ENCODE results near the gene CHST2. TPM values are rescaled to one million over a fixed set of nuclear protein-coding genes. Genes with fewer than 3 reads are reported as not detected.

CHST2 gene
- total RNA-seq, 3 donors from 2014 or later = 1.1 to 3.2 (median 1.5) TPM

DNA sequence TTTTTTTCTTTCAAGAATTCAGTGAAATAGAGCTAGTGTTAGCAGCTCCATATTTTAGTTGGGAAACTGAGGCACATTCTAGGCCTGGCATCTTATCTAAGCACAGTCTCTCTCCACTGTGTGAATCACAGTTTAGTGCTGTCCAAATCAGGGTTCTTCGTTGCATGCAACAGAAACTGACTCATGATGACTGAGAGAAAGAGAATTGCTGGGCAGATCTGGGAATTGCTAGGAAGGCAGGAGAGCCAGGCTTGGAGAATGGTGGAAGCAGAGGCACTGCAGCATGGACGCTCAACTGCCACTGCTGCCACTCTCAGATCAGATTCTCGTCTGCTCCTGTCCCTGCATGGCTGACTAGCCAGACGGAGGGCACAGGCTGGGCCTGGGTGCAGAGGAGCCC lies 40.7 kb upstream of the CHST2 start:
- no peak overlapping the region for H3K4me3 ChIP-seq
- DNase-seq (no peak), ATAC-seq (no peak)
- TF ChIP-seq, protein P1, sequence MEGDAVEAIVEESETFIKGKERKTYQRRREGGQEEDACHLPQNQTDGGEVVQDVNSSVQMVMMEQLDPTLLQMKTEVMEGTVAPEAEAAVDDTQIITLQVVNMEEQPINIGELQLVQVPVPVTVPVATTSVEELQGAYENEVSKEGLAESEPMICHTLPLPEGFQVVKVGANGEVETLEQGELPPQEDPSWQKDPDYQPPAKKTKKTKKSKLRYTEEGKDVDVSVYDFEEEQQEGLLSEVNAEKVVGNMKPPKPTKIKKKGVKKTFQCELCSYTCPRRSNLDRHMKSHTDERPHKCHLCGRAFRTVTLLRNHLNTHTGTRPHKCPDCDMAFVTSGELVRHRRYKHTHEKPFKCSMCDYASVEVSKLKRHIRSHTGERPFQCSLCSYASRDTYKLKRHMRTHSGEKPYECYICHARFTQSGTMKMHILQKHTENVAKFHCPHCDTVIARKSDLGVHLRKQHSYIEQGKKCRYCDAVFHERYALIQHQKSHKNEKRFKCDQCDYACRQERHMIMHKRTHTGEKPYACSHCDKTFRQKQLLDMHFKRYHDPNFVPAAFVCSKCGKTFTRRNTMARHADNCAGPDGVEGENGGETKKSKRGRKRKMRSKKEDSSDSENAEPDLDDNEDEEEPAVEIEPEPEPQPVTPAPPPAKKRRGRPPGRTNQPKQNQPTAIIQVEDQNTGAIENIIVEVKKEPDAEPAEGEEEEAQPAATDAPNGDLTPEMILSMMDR (IDR thresholded peaks at IDR 0.05) = no peak
- H3K36me3 ChIP-seq (ENCODE audit: low read depth) = no peaks in the 10 kb centered on the region
- no peaks in the 10 kb centered on the region for H3K9me3 ChIP-seq
- intact Hi-C loops (cut with DNase I, micrococcal nuclease) = no loop called here
- H3K4me1 ChIP-seq (ENCODE audit: low read depth) = no peaks in the 10 kb centered on the region

DNA sequence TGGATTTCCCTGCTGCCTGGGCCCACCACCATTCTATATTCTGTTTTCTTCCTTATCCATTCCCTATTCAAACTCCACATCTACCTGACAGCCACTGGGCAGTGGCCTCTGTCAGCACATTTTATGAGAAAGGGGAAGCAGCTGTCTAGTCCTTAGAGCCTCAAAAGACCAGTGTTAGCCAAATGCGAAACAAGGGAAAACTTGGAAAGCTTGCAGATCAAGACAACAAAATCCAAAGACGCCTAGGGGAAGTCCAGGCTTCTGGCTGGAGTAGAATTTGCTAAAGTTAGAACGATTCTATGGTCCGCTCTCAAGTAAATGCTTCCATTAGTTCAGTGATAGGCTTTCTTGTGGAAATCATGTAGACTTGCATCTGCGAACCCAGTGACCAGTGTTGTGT lies 39.4 kb upstream of the CHST2 start:
- H3K9me3 ChIP-seq = no peaks in the 10 kb centered on the region
- H3K4me3 ChIP-seq = no peak overlapping the region
- DNase-seq (no peak), ATAC-seq (no peak)
- TF ChIP-seq, protein P1 (IDR thresholded peaks at IDR 0.05) = no peak
- H3K36me3 ChIP-seq (ENCODE audit: low read depth) = no peaks in the 10 kb centered on the region
- intact Hi-C loops (cut with DNase I, micrococcal nuclease) = no loop called here
- H3K4me1 ChIP-seq (ENCODE audit: low read depth) = no peaks in the 10 kb centered on the region

DNA sequence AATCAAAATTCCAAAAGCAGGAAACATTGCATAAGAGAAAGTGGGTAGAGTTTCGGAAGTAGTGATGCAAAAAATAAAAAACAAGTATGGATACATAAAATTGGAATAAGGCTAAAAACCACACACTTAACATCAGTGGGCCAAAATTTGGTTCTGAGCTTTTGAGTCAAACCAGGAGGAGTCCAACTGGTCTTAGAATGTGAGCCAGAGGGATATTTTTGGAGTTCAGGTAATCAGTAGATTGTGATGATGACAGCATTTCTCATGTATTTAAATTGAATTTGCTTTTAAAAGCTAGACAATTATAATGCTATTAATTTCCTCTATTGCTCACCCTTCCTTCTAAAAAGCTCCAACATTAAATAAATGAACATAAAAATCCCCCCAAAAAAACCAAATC lies 38.2 kb upstream of the CHST2 start:
- Histone ChIP-seq H3K4me1 (ENCODE audit: low read depth) (no peaks in the 10 kb centered on the region), H3K4me3 (no peak overlapping the region), H3K9me3 (no peaks in the 10 kb centered on the region), H3K36me3 (ENCODE audit: low read depth) (no peaks in the 10 kb centered on the region)
- intact Hi-C loops (cut with DNase I, micrococcal nuclease) = no loop called here
- DNase-seq (no peak), ATAC-seq (no peak)
- TF ChIP-seq, protein P1 (IDR thresholded peaks at IDR 0.05) = no peak

DNA sequence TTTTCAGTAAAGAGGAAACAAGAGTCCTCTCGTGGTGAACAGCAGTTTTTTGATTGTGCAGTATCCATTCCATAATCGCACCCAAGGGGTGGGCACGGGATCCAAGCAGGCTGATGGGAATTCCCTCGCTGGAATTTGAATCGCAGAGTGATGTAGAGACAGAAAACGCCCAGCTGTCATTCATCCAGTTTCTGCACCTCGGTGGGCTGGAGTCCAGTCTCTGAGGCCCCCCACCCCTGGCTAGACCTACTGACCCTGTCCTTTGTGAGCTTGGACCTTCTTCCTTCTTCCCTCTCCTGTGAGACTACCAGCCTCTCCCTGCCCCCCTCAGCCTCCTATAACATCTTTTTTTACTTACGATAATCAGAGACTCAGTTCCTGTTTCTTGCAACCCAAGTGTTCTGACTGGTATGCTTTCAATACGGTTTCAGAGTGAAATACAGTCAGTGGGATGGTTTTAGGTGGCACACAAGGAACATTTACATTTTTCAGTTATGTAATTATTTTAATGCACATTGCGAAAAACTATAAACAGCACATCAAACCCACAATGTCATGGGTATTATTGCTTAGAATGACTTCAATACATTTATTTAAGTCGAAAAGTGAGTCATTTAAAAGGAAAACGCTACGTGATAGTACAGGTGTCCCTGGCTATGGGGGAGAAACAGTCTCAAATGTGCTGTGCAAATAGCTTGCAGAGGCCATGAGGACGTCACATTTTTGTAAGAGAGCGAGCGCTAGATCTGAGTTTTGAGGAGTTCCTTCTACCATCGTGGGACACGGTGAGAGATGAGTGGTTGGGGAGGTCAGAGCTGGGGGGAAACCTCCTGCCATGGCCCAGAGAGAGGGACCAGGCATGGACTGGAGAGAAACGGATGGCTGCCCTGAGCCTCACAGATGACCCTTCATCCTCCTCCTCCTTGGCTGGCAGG lies 37.5 kb upstream of the CHST2 start:
- no peaks in the 10 kb centered on the region for H3K36me3 ChIP-seq (ENCODE audit: low read depth)
- TF ChIP-seq, protein P1 (IDR thresholded peaks at IDR 0.05) = no peak
- no peaks in the 10 kb centered on the region for H3K9me3 ChIP-seq
- intact Hi-C loops (cut with DNase I, micrococcal nuclease) = no loop called here
- no peak overlapping the region for H3K4me3 ChIP-seq
- ATAC-seq (peak; percentile 40), DNase-seq (no peak)
- H3K4me1 ChIP-seq (ENCODE audit: low read depth) = no peaks in the 10 kb centered on the region

DNA sequence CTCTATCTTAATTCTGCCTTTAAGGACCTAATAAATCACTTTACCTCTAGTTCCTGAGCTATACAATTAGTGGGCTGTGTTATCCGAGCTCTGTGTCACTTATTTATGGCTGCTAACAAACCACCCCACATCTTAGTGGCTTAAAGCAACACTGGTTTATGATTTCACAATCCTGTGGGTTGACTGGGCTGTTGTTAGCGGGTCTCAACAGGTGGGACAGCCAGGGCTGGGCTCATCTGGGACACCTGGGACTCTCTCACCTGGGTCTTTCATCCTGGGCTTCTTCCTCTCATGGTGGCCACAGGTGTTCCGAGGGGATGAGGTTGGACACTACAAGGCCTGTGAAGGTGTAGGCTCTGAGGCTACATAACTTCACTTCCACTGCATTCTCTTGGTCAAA lies 35.8 kb upstream of the CHST2 start:
- no peak for ATAC-seq
- intact Hi-C loops (cut with DNase I, micrococcal nuclease) = no loop called here
- no peaks in the 10 kb centered on the region for H3K4me1 ChIP-seq (ENCODE audit: low read depth)
- no peak for DNase-seq
- no peaks in the 10 kb centered on the region for H3K36me3 ChIP-seq (ENCODE audit: low read depth)
- no peaks in the 10 kb centered on the region for H3K9me3 ChIP-seq
- TF ChIP-seq, protein P1 (IDR thresholded peaks at IDR 0.05) = no peak
- no peak overlapping the region for H3K4me3 ChIP-seq
